Stimulated activated CD4-positive, alpha-beta T cell treated with anti-CD3 and anti-CD28 coated beads, TNF-alpha, amount 100 ng/mL, for 48 hours (primary cell): ENCODE data around the gene APOL3.
"Not testable (repeated sequence)": the region's sequence is repeated elsewhere in the genome, so short reads cannot be mapped to it uniquely, and the experiment has no call there.

ENCODE experiments used
- DNase-seq, 3 donors: peaks; one replicate each; pipeline ENCODE4 v3.0.0-alpha.2; 2020; ENCODE audit warnings: low read depth in 3 of 3

Gene APOL3

GRCh38 chr22:36160499-36160942, at the start of gene APOL3:
APOL3 (minus strand) TSS chr22:36160755; CDS start chr22:36149055, 11,700 bp downstream.
- no peak for DNase-seq

GRCh38 chr22:36210224-36210623, 49.7 kb upstream of the APOL3 start:
- no peak for DNase-seq

GRCh38 chr22:36209488-36209908, 48.9 kb upstream of the APOL3 start:
- DNase-seq, result not testable (repeated sequence)

- no peak for DNase-seq
These were observed 48.4 kb upstream of the APOL3 start for GRCh38 chr22:36208914-36209313.

GRCh38 chr22:36208162-36208765, 47.7 kb upstream of the APOL3 start:
- DNase-seq, result no peak

GRCh38 chr22:36206255-36206654, 45.7 kb upstream of the APOL3 start:
- DNase-seq, result no peak

GRCh38 chr22:36205573-36205972, 45.0 kb upstream of the APOL3 start:
- DNase-seq, result not testable (repeated sequence)

- no peak for DNase-seq
These were observed 44.1 kb upstream of the APOL3 start for GRCh38 chr22:36204632-36205015.

GRCh38 chr22:36204001-36204631, 43.6 kb upstream of the APOL3 start:
- no peak for DNase-seq

GRCh38 chr22:36203441-36203840, 42.9 kb upstream of the APOL3 start:
- not testable (repeated sequence) for DNase-seq

- not testable (repeated sequence) for DNase-seq
These were observed 42.4 kb upstream of the APOL3 start for GRCh38 chr22:36202906-36203305.

GRCh38 chr22:36201630-36202319, 41.2 kb upstream of the APOL3 start, which contains the start of gene APOL4:
APOL4 (minus strand) TSS chr22:36201809; CDS start chr22:36201734, 75 bp downstream.
- DNase-seq, result no peak

- DNase-seq, result not testable (repeated sequence)
These were observed 40.5 kb upstream of the APOL3 start for GRCh38 chr22:36201025-36201424.

- no peak for DNase-seq
These were observed 38.5 kb upstream of the APOL3 start for GRCh38 chr22:36199001-36199551.

- no peak for DNase-seq
These were observed 38.0 kb upstream of the APOL3 start for GRCh38 chr22:36198536-36198935.

- no peak for DNase-seq
These were observed 37.1 kb upstream of the APOL3 start for GRCh38 chr22:36197514-36198146.

GRCh38 chr22:36197065-36197440, 36.5 kb upstream of the APOL3 start:
- no peak for DNase-seq

GRCh38 chr22:36196254-36197064, 35.9 kb upstream of the APOL3 start:
- no peak for DNase-seq

GRCh38 chr22:36194971-36195370, 34.4 kb upstream of the APOL3 start:
- DNase-seq, result peak in 2 of 3 donors; percentile 17 to 23

GRCh38 chr22:36194385-36194784, 33.8 kb upstream of the APOL3 start:
- no peak for DNase-seq

- DNase-seq, result no peak
These were observed 33.0 kb upstream of the APOL3 start for GRCh38 chr22:36193577-36193976.
